ENCODE measurements around the gene RPL41. TPM values are rescaled to one million over a fixed set of nuclear protein-coding genes. Genes with fewer than 3 reads are reported as not detected.
"Not testable (repeated sequence)": the region's sequence is repeated elsewhere in the genome, so short reads cannot be mapped to it uniquely, and the experiment has no call there.

Gene RPL41
- 3,349 TPM for polyA plus RNA-seq (2013, experiment 1 of 2; ENCODE audit: insufficient read length)
- polyA plus RNA-seq (2013, experiment 2 of 2; ENCODE audit: insufficient read length): 3,401 TPM

DNA sequence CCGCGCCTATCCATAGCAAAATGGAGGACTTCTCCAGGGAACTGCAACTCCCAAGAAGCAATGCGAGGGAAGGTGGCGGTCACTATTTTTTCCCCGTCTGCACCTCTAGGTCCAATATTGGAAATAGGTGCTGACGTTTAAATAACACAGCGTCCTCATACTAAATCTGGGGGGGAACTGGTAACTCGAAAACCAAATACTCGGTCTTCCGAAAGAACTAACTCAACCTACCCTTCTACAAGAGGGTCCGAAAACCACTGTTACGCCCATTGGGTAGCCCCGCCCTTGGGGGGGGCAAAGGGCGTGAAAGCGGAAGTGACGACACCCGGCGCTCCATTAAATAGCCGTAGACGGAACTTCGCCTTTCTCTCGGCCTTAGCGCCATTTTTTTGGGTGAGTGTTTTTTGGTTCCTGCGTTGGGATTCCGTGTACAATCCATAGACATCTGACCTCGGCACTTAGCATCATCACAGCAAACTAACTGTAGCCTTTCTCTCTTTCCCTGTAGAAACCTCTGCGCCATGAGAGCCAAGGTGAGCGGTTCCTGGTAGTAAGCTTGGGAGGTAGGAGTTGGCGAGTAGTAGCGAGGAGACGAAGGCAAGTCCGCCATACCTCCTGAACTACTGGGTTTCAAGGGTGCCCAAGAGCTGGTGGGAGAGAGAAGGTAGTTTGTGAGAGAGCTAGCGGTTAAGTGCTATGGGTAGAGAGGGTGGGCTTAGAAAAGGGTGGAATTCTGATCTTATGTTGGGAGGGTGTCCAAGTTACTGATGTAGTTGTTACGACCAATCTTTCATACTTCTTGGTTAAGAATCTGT lies at the start of gene RPL41:
TSS of gene RPL41 (plus strand) at position 367 of the 815 bp plus-strand sequence.
- DNase-seq: peak; percentile 94

DNA sequence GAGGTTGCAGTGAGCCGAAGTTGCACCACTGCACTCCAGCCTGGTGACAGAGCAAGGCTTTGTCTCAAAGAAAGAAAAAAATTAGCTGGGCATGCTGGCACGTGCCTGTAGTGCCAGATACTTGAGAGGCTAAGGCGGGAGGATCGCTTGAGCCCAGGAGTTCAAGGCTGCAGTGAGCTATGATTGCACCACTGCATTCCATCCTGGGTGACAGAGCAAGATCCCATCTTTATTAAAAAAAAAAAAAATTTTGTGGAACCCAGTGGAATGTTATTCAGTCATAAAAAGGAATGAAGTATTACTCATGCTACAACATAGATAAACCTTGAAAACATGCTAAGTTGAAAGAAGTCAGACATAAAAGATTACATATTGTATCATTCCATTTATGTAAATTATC lies 44.8 kb upstream of the RPL41 start:
- peak; percentile 73 for DNase-seq

DNA sequence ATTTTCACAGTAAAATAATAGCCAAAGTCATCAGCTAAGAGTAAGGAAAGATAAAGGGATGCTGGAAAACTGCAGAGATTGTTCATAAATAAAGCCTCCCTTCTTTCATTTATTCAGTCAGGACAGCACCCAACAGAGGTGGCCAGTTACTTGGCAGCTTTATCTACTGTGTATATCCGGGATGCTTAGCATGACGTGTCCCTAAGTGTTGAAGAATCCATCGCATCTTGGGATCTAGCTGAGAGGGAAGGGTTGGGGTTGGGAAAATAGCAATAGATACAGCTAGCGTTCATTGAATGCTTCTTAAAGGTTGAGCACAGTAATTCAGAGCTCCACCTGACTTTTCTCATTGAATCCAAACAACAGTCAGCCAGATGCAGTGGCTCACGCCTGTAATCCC lies 42.0 kb upstream of the RPL41 start:
- no peak for DNase-seq

- DNase-seq: not testable (repeated sequence)
Measured at GRCh38 chr12:56077966-56078365, 38.5 kb upstream of the RPL41 start.

DNA sequence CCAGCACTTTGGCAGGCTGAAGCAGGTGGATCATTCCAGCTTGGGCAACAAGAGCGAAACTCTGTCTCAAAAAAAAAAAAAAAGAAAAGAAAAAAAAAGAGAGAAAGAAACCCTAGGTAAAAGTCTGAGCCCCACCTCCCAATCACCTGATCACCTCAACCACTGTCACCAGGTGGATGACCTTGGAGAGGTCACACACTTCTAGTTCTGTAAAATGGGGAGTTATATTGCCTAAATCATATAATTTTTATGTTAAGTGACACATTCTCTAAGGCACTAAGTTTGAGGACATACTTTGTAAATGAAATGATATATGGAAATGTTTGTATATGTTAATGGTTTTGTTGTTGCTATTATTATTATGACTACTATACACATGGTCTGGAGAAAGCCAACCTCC lies 38.0 kb upstream of the RPL41 start:
- DNase-seq: no peak

DNA sequence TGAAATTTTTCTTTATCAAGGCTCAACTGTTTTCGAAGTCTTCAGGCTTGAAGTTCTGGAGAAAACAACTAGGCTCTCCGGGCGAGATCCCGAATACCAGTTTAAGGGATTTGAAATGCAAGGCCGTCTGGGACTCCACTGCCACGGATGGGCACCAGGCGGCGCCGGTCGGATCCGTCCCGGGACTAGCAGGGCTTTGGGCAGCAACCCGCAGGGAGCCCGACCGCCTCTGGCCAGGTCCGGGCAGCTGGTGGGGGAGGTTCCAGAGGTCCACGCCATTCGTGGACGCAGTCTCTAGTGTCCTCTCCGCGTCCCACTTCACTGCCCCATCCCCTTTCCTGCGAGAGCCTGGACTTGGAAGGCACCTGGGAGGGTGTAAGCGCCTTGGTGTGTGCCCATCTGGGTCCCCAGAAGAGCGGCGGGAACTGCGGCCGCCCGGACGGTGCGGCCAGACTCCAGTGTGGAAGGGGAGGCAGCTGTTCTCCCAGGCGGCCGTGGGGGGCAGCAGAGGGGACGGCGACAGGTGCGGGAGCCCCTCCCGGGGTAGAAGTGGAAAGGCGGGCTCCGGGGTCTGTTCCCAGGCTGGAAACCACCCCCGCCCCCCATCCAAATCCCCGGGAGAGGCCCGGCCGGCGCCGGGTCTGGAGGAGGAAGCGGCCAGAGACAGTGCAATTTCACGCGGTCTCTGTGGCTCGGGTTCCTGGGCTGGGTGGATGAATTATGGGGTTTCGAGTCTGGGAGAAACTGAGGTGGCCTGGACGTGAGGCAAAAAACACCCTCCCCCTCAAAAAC lies 37.3 kb upstream of the RPL41 start:
- DNase-seq: peak; percentile 79

GRCh38 chr12:56079723-56080555 lies 36.5 kb upstream of the RPL41 start, which contains the start of gene ERBB3:
ERBB3 (plus strand) TSS chr12:56080165; CDS start chr12:56080301, 136 bp downstream.
- peak; percentile 85 for DNase-seq

DNA sequence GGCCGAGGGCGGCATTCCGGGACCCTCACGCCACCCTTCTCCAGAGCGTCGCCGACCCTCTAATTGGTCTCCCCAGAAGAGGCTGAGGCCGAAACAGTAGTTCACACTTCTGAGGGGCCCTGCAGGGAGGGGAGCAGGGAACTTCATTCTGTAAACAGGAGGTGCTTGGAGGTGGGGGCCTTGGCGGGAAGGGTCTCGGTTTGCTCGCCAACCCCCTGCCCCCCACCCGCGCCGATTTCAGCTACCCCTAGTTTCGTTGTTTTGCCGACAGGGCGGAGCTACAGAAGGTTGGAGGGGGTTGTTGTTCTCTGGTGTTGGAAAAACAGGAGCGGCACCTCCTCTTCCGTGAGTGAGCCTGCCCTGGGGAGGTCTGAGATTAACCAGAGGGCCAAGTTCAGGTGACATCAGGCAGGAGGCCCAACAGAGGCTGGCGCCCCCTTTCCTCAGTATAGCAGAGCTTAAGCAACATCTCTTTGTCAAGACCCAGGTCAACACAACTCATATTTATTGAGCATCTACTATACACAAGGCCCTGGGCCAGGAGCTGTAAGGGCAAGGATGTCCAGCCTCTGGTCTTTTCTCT lies 35.8 kb upstream of the RPL41 start:
- DNase-seq: no peak

DNA sequence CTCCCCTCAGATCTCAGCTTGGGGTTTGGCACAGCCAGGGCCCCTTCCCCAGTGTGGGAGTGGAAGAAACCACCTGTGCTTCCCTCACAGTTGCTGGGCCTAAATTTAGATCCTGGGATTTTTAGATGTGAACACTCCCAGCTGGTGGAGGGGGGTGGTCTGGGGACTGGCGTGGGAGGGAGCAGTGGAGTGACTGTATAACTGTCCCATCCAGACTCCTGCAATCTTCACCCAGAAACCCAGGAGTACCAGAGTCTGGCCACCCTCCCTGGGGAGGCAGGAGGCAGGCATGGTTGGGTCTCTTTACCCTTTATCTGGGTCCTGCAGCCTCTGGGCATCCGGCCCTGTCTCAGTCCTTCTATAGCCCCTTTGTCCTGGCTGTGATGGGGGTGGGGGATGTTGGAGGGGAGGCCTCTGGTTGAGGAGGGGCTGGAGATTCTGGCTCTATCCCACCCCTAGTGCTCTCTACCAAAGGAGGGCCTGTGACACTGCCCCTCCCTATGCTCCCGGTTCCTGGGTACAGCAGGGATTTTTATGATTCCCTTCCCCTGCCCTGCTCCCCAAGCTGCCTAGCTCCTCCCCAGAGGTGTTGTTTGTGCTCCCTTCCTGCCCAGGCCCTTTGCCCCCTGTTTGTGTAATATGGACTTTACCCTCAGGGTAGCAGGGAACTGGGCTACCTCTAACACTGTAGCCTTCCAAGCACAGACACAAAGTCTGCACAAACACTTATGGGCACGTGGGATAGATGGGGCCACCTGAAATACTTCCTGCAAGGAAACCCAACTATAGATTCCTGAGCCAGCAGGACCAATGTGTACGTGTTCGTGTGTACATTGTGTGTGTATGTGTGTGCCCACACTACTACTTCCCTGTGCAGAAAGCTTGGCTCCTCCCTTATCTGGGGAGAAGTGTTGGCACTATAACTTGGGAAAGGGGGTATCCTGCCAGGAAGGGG lies 34.8 kb upstream of the RPL41 start:
- no peak for DNase-seq

- DNase-seq: no peak
Measured at GRCh38 chr12:56082382-56082781, 34.1 kb upstream of the RPL41 start.

GRCh38 chr12:56082967-56083366 lies 33.5 kb upstream of the RPL41 start:
- no peak for DNase-seq

DNA sequence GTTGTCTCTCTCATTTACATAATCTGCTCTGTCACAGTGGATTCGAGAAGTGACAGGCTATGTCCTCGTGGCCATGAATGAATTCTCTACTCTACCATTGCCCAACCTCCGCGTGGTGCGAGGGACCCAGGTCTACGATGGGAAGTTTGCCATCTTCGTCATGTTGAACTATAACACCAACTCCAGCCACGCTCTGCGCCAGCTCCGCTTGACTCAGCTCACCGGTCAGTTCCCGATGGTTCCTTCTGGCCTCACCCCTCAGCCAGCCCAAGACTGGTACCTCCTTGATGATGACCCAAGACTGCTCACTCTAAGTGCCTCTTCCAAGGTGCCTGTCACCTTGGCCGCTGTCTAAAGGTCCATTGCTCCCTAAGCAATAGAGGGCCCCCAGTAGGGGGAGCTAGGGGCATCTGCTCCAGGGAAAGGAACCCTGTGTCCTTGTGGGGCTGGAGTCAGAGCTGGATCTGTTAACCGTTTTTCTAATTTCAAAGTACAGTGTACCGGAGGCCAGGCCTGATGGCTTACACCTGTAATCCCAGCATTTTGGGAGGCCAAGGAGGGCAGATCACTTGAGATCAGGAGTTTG lies 31.4 kb upstream of the RPL41 start:
- no peak for DNase-seq

DNA sequence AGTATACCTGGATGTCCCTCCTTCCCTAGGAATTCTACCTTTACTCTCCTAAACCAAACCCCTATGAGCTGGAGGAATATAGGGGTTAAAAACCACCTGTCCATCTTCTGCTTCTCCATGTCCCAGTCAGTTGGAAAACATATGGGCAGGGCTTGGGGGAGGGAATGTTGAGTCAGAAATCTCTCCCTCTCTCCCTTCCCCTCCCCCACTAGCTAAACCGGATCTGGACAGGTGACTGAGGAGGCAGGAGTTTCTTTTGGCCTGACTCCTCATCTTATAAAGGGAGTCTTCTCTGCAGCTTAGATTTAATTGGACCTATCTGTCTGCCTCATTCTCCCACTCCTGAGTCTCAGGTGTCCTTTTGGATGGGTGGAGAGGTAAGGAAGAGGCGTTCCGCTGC lies 30.3 kb upstream of the RPL41 start:
- DNase-seq: no peak

DNA sequence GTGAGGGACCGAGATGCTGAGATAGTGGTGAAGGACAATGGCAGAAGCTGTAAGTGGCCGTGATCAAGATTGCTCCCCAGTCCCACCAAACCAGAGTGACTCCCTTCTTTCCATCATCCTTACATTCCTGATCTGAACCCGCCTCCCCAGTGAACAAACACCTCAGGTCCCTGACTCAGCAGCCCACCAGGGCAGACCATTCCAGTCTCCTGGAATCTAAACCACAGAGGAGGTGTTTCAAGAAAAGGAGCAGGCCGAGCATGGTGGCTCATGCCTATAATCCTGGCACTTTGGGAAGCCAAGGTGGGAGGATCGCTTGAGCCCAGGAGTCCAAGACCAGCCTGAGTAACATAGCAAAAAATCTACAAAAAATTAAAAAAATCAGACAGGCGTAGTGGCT lies 29.8 kb upstream of the RPL41 start:
- no peak for DNase-seq

- no peak for DNase-seq
Measured at GRCh38 chr12:56087220-56087619, 29.2 kb upstream of the RPL41 start.

DNA sequence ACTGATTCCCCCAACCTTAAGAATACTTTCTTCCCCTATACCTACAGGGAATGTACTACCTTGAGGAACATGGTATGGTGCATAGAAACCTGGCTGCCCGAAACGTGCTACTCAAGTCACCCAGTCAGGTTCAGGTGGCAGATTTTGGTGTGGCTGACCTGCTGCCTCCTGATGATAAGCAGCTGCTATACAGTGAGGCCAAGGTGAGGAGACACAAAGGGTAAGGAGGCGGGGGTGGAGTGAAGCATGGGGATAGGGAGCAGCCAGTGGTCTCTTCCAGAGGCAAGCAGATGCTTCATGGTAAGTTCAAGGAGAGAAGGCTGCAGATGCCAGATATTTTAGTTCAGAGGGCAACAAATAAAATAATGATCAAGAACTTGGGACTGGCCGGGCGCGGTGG lies 18.7 kb upstream of the RPL41 start:
- no peak for DNase-seq

DNA sequence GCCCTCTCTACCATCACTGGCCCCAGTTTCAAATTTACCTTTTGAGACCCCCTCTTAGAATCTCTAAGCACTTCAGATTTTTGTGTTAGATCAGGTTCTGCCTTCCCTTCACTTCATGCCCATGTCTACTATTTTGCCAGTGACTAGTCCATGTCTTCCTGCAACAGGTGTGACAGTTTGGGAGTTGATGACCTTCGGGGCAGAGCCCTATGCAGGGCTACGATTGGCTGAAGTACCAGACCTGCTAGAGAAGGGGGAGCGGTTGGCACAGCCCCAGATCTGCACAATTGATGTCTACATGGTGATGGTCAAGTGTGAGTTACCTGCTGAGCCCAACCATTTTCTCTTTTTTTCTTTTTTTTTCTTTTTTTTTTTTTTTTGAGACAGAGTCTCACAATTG lies 17.8 kb upstream of the RPL41 start:
- DNase-seq: no peak

GRCh38 chr12:56099787-56100186 lies 16.6 kb upstream of the RPL41 start:
- no peak for DNase-seq

GRCh38 chr12:56101045-56101444 lies 15.4 kb upstream of the RPL41 start:
- no peak for DNase-seq

GRCh38 chr12:56102683-56103065 lies 13.8 kb upstream of the RPL41 start:
- DNase-seq: no peak
